Peyer's patch (tissue), 4 donors: ENCODE measurements around the gene NANOGP8. TPM values are rescaled to one million over a fixed set of nuclear protein-coding genes. Genes with fewer than 3 reads are reported as not detected.

ENCODE experiments used
- DNase-seq, 3 donors: peaks; one replicate each; pipeline ENCODE4 v3.0.0-alpha.2; 2017 to 2019
- H3K27ac ChIP-seq, 4 donors: fragments of 200-600 bp; sonication (generic); one replicate each; pipeline ENCODE4 v1.5.1; 2016 to 2019
- H3K27me3 ChIP-seq, 2 donors: fragments of 200-600 bp; sonication (generic); one replicate each; pipeline ENCODE4 v1.5.1; 2019
- H3K36me3 ChIP-seq, 3 donors: fragments of 200-600 bp; sonication (generic); one replicate each; pipeline ENCODE4 v1.5.1; 2016 to 2019
- H3K4me1 ChIP-seq, 4 donors: fragments of 200-600 bp; sonication (generic); one replicate each; pipeline ENCODE4 v1.5.1; 2016 to 2019
- H3K4me3 ChIP-seq, 4 donors: fragments of 200-600 bp; sonication (generic); 1 replicate in 3 of 4; 2 replicates in 1 of 4; pipeline ENCODE4 v1.5.1; 2016 to 2019; ENCODE audit warnings: mild to moderate bottlenecking in 1 of 4
- H3K9me3 ChIP-seq, 4 donors: fragments of 200-600 bp; sonication (generic); one replicate each; pipeline ENCODE4 v1.5.1; 2016 to 2019; ENCODE audit warnings: mild to moderate bottlenecking in 1 of 4
- POLR2A ChIP-seq, 2 donors: fragments of 450-650 bp; IDR thresholded peaks; one replicate each; pipeline ENCODE4 v1.5.1; 2017; ENCODE audit warnings: antibody characterized with exemption in 2 of 2, mild to moderate bottlenecking in 2 of 2, moderate library complexity in 2 of 2
- total RNA-seq, 4 donors: library from RNA; depleted of rRNA; stranded (reverse); fragments of >200 nt; gene quantifications; one replicate each; pipeline ENCODE4 v1.1.0, GENCODE V29; 2016
- TF ChIP-seq, protein P1 (sequence below), 6 experiments: fragments of 450-650 bp in 4 of 6; fragments of 200-600 bp in 2 of 6; sonication (generic) in 1 of 6; IDR thresholded peaks; one replicate each; pipeline ENCODE4 v1.5.1; 2017 to 2019; ENCODE audit warnings: antibody characterized with exemption in 6 of 6, mild to moderate bottlenecking in 3 of 6, moderate library complexity in 1 of 6

The NANOGP8 gene
- total RNA-seq, 4 donors from 2014 or later = 1.5 to 1.6 TPM; not detected in 2

DNA sequence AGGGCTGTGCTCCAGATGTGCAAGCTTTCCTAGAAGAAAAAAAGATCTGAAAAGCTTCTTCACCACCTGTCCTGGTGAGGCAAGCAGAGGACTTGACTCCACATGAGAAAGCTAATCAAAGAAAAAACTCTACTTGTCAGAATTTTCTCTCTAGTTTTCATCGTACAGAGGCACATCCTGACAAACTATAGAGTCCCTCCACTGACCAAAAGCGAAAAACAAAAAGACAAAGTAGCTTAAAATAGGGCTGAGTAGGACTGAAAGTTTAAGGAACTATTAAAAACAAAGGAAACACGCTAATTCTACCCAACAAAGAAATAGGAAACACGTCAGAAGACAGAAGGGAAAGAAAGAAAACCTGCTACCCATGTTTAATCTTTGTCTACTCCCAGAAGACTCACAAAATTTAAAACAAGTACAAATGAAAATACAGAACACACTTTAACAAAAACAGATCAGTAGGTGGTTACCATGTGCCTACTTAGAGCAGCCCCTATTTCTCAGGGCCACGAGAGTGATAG, 26.5 kb downstream of the NANOGP8 start:
- no peaks in the 10 kb centered on the region for H3K36me3 ChIP-seq
- no peak overlapping the region for H3K27ac ChIP-seq
- TF ChIP-seq, protein P1, sequence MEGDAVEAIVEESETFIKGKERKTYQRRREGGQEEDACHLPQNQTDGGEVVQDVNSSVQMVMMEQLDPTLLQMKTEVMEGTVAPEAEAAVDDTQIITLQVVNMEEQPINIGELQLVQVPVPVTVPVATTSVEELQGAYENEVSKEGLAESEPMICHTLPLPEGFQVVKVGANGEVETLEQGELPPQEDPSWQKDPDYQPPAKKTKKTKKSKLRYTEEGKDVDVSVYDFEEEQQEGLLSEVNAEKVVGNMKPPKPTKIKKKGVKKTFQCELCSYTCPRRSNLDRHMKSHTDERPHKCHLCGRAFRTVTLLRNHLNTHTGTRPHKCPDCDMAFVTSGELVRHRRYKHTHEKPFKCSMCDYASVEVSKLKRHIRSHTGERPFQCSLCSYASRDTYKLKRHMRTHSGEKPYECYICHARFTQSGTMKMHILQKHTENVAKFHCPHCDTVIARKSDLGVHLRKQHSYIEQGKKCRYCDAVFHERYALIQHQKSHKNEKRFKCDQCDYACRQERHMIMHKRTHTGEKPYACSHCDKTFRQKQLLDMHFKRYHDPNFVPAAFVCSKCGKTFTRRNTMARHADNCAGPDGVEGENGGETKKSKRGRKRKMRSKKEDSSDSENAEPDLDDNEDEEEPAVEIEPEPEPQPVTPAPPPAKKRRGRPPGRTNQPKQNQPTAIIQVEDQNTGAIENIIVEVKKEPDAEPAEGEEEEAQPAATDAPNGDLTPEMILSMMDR (IDR thresholded peaks at IDR 0.05) = no peak
- TF ChIP-seq POLR2A (IDR thresholded peaks at IDR 0.05) = no peak
- no peak for DNase-seq
- H3K4me3 ChIP-seq = no peak overlapping the region
- no peaks in the 10 kb centered on the region for H3K4me1 ChIP-seq
- H3K9me3 ChIP-seq = no peaks in the 10 kb centered on the region
- H3K27me3 ChIP-seq = no peaks in the 10 kb centered on the region

DNA sequence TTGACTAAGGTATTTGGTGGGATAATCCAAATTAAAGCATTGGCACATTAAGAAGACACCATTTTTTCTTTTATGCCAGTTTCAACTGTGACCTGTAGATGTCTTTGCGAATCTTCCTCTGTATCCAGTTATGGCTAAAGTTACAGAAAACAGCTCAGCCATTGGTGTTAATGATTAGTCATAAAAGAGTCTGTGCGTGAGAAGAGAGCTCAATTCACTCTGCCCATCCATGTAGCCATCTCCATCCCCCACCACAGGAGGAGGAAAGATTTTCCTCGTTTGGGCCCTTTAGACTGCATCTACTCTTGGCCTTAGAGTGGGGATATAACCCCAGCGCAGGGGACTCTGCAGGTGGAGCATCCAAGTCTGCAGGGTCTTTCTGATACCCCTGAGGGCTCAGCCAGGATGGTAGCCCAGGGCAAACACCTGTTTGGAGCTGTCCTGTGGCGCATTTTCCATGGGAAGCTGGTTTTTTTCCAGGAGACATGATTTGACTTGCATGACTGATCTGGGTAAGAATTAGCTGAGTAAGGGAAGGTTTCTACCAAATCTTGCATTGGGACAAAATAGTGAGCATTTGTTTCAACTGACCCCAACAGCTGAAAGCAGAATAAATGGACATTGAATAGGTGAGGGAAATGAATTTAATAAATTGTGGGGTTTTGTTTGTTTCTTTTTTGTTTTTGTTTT, 29.5 kb downstream of the NANOGP8 start:
- Histone ChIP-seq H3K4me3 (no peak overlapping the region), H3K9me3 (no peaks in the 10 kb centered on the region), H3K36me3 (no peaks in the 10 kb centered on the region), H3K4me1 (no peaks in the 10 kb centered on the region), H3K27me3 (no peaks in the 10 kb centered on the region), H3K27ac (no peak overlapping the region)
- TF ChIP-seq, protein P1 (IDR thresholded peaks at IDR 0.05) = no peak
- TF ChIP-seq POLR2A (IDR thresholded peaks at IDR 0.05) = no peak
- DNase-seq = no peak

DNA sequence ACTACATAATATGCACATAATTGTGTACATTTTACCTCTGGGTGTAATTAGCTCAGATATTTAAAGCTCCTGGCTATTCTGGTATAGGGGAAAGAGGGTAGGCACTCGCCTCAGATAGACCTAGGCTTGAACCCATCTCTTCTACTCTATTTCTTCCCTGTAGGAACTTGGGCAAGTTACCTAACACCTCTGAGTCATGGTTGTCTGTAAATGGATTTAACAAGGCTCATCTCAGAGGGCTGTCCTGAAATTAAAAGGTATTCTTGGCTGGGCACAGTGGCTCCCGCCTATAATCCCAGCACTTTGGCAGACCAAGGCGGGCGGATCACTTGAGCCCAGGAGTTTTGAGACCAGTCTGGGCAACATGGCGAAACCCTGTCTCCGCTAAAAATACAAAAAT, 30.7 kb downstream of the NANOGP8 start:
- no peak overlapping the region for H3K27ac ChIP-seq
- H3K4me1 ChIP-seq = no peaks in the 10 kb centered on the region
- no peak for TF ChIP-seq POLR2A (IDR thresholded peaks at IDR 0.05)
- TF ChIP-seq, protein P1 (IDR thresholded peaks at IDR 0.05) = no peak
- DNase-seq = no peak
- no peak overlapping the region for H3K4me3 ChIP-seq
- H3K36me3 ChIP-seq = no peaks in the 10 kb centered on the region
- no peaks in the 10 kb centered on the region for H3K27me3 ChIP-seq
- H3K9me3 ChIP-seq = no peaks in the 10 kb centered on the region

DNA sequence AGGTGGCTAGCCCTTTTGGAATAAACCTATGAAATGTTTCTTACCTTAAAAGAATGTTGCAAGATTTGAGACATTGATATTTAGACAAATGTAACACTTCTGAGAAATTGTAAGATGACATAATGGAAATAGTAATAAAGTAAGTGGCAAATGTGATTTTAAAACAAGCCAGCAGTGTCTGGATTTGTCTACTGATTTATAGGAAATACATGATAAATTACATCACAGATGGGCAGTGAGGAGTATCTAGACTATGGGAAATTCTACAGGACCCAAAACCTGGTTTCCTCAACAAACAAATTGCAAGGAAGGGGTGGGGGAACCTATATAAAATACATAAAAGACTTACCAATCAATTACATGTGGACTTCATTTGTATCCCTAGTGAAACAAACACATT, 37.1 kb downstream of the NANOGP8 start:
- Histone ChIP-seq H3K4me1 (no peaks in the 10 kb centered on the region), H3K9me3 (no peaks in the 10 kb centered on the region), H3K27ac (no peak overlapping the region), H3K4me3 (no peak overlapping the region), H3K27me3 (no peaks in the 10 kb centered on the region), H3K36me3 (no peaks in the 10 kb centered on the region)
- DNase-seq = no peak
- TF ChIP-seq POLR2A (IDR thresholded peaks at IDR 0.05) = no peak
- TF ChIP-seq, protein P1 (IDR thresholded peaks at IDR 0.05) = no peak

DNA sequence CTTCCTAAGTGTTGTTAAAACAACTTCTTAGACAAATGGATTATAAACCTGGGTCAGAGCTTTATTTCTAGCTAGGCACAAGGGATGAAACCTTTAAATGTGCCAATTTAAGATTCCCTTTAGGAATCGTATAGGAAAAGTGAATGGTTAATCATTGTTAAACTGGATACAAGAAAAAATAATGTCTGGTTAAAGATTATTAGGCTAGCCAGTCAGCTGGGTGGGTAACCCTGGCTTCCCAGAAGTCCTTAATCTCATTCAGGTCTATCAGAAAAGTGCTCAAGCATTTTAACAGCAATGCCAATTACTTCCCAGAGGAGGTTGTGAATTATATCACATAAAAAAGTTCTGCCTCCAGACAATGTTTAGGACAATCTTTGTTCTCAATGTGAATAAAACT, 37.6 kb downstream of the NANOGP8 start:
- Histone ChIP-seq H3K9me3 (no peaks in the 10 kb centered on the region), H3K27ac (no peak overlapping the region), H3K4me1 (no peaks in the 10 kb centered on the region), H3K27me3 (no peaks in the 10 kb centered on the region), H3K36me3 (no peaks in the 10 kb centered on the region), H3K4me3 (no peak overlapping the region)
- DNase-seq = no peak
- TF ChIP-seq, protein P1 (IDR thresholded peaks at IDR 0.05) = no peak
